Measurements from ENCODE around the gene UTY. TPM values are rescaled to one million over a fixed set of nuclear protein-coding genes. Genes with fewer than 3 reads are reported as not detected.

The UTY gene
- total and polyA plus RNA-seq, 2 of the 8 experiments (the other 6 are each of a cell fraction or from before 2014, with no cell fraction given), result 7.2 to 20.4 TPM

GRCh38 chrY:13492408-13492807 lies 12.6 kb upstream of the UTY start:
- Histone ChIP-seq H3K4me3 (ENCODE audit: extremely low read depth in 1 of 4, insufficient read depth in 2 of 4, low read depth in 3 of 4, low read length in 4 of 4) (no peak overlapping the region), H3K14ac (ENCODE audit: insufficient read length) (no peak overlapping the region), H3K4ac (replicated peaks; ENCODE audit: insufficient read length, low read depth, low read length) (no peak overlapping the region), H4K20me1 (replicated peaks in 1 of 2; ENCODE audit: control insufficient read depth in 1 of 2, insufficient read depth in 2 of 2, low read length in 2 of 2) (no peaks in the 10 kb centered on the region), H3K79me2 (ENCODE audit: control insufficient read depth in 1 of 2, insufficient read depth in 2 of 2, low read length in 2 of 2) (no peaks in the 10 kb centered on the region), H3K9ac (replicated peaks in 1 of 4; ENCODE audit: extremely low read depth in 1 of 4, low read depth in 3 of 4, low read length in 3 of 4) (no peak overlapping the region), H3K27ac (ENCODE audit: low read depth, low read length) (no peak overlapping the region), H3K27me3 (replicated peaks in 1 of 4; ENCODE audit: control insufficient read depth in 3 of 4, extremely low read depth in 1 of 4, insufficient read depth in 3 of 4, low read length in 3 of 4) (no peaks in the 10 kb centered on the region), H3K36me3 (ENCODE audit: control insufficient read depth in 2 of 4, insufficient read depth in 4 of 4, low read length in 3 of 4) (no peaks in the 10 kb centered on the region), H2BK120ac (replicated peaks; ENCODE audit: low read depth, low read length) (no peak overlapping the region), H4K8ac (ENCODE audit: extremely low read depth, insufficient read depth, low read length) (no peak overlapping the region), H3K4me2 (ENCODE audit: insufficient read depth in 1 of 2, low read depth in 2 of 2, low read length in 2 of 2) (no peak overlapping the region), H3K79me1 (ENCODE audit: low read depth, low read length) (no peaks in the 10 kb centered on the region), H3K18ac (ENCODE audit: extremely low read depth, low read length) (no peak overlapping the region), H2AFZ (ENCODE audit: low read length) (no peak overlapping the region), H3K4me1 (replicated peaks in 1 of 4; ENCODE audit: control insufficient read depth in 3 of 4, insufficient read depth in 4 of 4, low read length in 3 of 4) (no peaks in the 10 kb centered on the region), H4K5ac (ENCODE audit: insufficient read length, low read depth, low read length) (no peak overlapping the region), H3K56ac (replicated peaks; ENCODE audit: insufficient read length, low read depth, low read length) (no peak overlapping the region), H3K9me3 (ENCODE audit: insufficient read depth in 2 of 2, low read depth in 1 of 2, low read length in 1 of 2) (no peaks in the 10 kb centered on the region), H3K23ac (ENCODE audit: insufficient read length) (no peak overlapping the region), H3K23me2 (ENCODE audit: low read depth, low read length) (no peaks in the 10 kb centered on the region), H2BK15ac (ENCODE audit: low read length) (no peak overlapping the region), H2BK20ac (ENCODE audit: low read length) (no peak overlapping the region), H4K91ac (replicated peaks; ENCODE audit: insufficient read length, low read length) (no peak overlapping the region), H2BK12ac (ENCODE audit: low read depth, low read length) (no peak overlapping the region), H2BK5ac (ENCODE audit: low read depth, low read length) (no peak overlapping the region), H2AK5ac (ENCODE audit: low read depth, low read length) (no peak overlapping the region)
- DNase-seq (ENCODE audit: low read depth in 1 of 2, low spot score in 2 of 2), result no peak
- ChIA-PET POLR2A (ENCODE audit: partially characterized antibody) (no interaction called here), CTCF (ENCODE audit: partially characterized antibody) (interaction anchor here (0.6 to 1.7 kb wide), 4 partner anchors 9 to 245 kb away, joined by 3 read pairs; no protein-coding TSS in a partner anchor)
- 83% methylated on average over 1 of the region's 2 CpGs; no CpG with 5 or more reads in 1 of the 2 experiments for WGBS, 2 experiments (ENCODE audit: extremely low coverage in 1 of 2, insufficient coverage in 1 of 2, insufficient read length in 1 of 2, insufficient replicate concordance in 2 of 2, low coverage in 1 of 2, low lambda C conversion rate in 2 of 2, missing lambda C conversion rate in 1 of 2)
- FAIRE-seq, result no peak
- TF ChIP-seq TBP (IDR thresholded peaks at IDR 0.05; ENCODE audit: low read depth, low read length), result no peak
- TF ChIP-seq BCL11A (IDR thresholded peaks at IDR 0.05; ENCODE audit: low read depth in 2 of 2, low read length in 2 of 2), result no peak
- TF ChIP-seq JUND (IDR thresholded peaks at IDR 0.05; ENCODE audit: low read length), result no peak
- TF ChIP-seq YY1 (IDR thresholded peaks at IDR 0.05; ENCODE audit: low read depth, low read length), result no peak
- no peak for TF ChIP-seq CHD1 (IDR thresholded peaks at IDR 0.05; ENCODE audit: low read depth, low read length)
- TF ChIP-seq CEBPB (IDR thresholded peaks at IDR 0.05; ENCODE audit: low read depth, low read length), result no peak
- TF ChIP-seq MAFK (IDR thresholded peaks at IDR 0.05; ENCODE audit: low read depth, low read length), result no peak
- TF ChIP-seq HDAC2 (IDR thresholded peaks at IDR 0.05; ENCODE audit: borderline replicate concordance in 1 of 2, low read depth in 2 of 2, low read length in 2 of 2), result no peak
- no peak for TF ChIP-seq KDM1A (IDR thresholded peaks at IDR 0.05; ENCODE audit: borderline replicate concordance, low read length)
- TF ChIP-seq ASH2L (IDR thresholded peaks at IDR 0.05; ENCODE audit: low read length), result no peak
- TF ChIP-seq RXRA (IDR thresholded peaks at IDR 0.05; ENCODE audit: insufficient read depth, low read depth, low read length), result no peak
- TF ChIP-seq PHF8 (conservative IDR thresholded peaks at IDR 0.05; ENCODE audit: low read depth, low read length), result no peak
- TF ChIP-seq POLR2A (IDR thresholded peaks at IDR 0.05; ENCODE audit: control extremely low read depth in 1 of 2, low read depth in 2 of 2, low read length in 2 of 2), result no peak
- TF ChIP-seq GABPA (IDR thresholded peaks at IDR 0.05; ENCODE audit: borderline replicate concordance, insufficient read depth, low read length), result no peak
- TF ChIP-seq USF2 (IDR thresholded peaks at IDR 0.05; ENCODE audit: low read length), result no peak

Measured in H1 (cell line).